ENCODE results near the gene TCF20.

The TCF20 gene

GRCh38 chr22:42236268-42236667, 34.2 kb downstream of the TCF20 start:
- H3K36me3 ChIP-seq (ENCODE audit: insufficient read depth, low read length): no peaks in the 10 kb centered on the region
- no peaks in the 10 kb centered on the region for H3K4me1 ChIP-seq (ENCODE audit: insufficient read depth, low read length, severe bottlenecking)
- no peaks in the 10 kb centered on the region for H4K20me1 ChIP-seq (ENCODE audit: insufficient read depth, low read length)
- no peak overlapping the region for H3K27ac ChIP-seq (ENCODE audit: low read depth, low read length, poor library complexity, severe bottlenecking)
- no peaks in the 10 kb centered on the region for H3K27me3 ChIP-seq (ENCODE audit: insufficient read depth, low read length)
- no peaks in the 10 kb centered on the region for H3F3A ChIP-seq (ENCODE audit: insufficient read depth, low read length)
- H3K9me3 ChIP-seq (ENCODE audit: low read length): peaks cover 13% of the 10 kb centered on the region
- H2AFZ ChIP-seq (ENCODE audit: low read length): no peak overlapping the region
- H3K4me3 ChIP-seq (ENCODE audit: low read depth, low read length, poor library complexity, severe bottlenecking): no peak overlapping the region
- H3K9me2 ChIP-seq (ENCODE audit: low read depth, low read length): no peaks in the 10 kb centered on the region
- H3K4me2 ChIP-seq (ENCODE audit: low read length): no peak overlapping the region
- H3K79me2 ChIP-seq (ENCODE audit: insufficient read depth, low read length): peaks cover 40% of the 10 kb centered on the region
- H3K9ac ChIP-seq (ENCODE audit: low read length): no peak overlapping the region
- no peak for TF ChIP-seq CTCF (IDR thresholded peaks at IDR 0.05; ENCODE audit: low read length)
- TF ChIP-seq EZH2 (IDR thresholded peaks at IDR 0.05; ENCODE audit: borderline replicate concordance, low read length): no peak

- H3K27me3 ChIP-seq (ENCODE audit: insufficient read depth, low read length): no peaks in the 10 kb centered on the region
- no peak overlapping the region for H3K4me2 ChIP-seq (ENCODE audit: low read length)
- no peaks in the 10 kb centered on the region for H4K20me1 ChIP-seq (ENCODE audit: insufficient read depth, low read length)
- H3K27ac ChIP-seq (ENCODE audit: low read depth, low read length, poor library complexity, severe bottlenecking): no peak overlapping the region
- peaks cover 13% of the 10 kb centered on the region for H3K9me3 ChIP-seq (ENCODE audit: low read length)
- peaks cover 1% of the 10 kb centered on the region for H3K4me1 ChIP-seq (ENCODE audit: insufficient read depth, low read length, severe bottlenecking)
- no peak overlapping the region for H3K4me3 ChIP-seq (ENCODE audit: low read depth, low read length, poor library complexity, severe bottlenecking)
- no peak for TF ChIP-seq CTCF (IDR thresholded peaks at IDR 0.05; ENCODE audit: low read length)
- TF ChIP-seq EZH2 (IDR thresholded peaks at IDR 0.05; ENCODE audit: borderline replicate concordance, low read length): no peak
- H3K9ac ChIP-seq (ENCODE audit: low read length): no peak overlapping the region
- peaks cover 34% of the 10 kb centered on the region; the same call in 1 of the 2 replicates for H3K79me2 ChIP-seq (ENCODE audit: insufficient read depth, low read length)
- H3K36me3 ChIP-seq (ENCODE audit: insufficient read depth, low read length): no peaks in the 10 kb centered on the region
- no peaks in the 10 kb centered on the region for H3F3A ChIP-seq (ENCODE audit: insufficient read depth, low read length)
- no peak overlapping the region for H2AFZ ChIP-seq (ENCODE audit: low read length)
- H3K9me2 ChIP-seq (ENCODE audit: low read depth, low read length): no peaks in the 10 kb centered on the region
These were observed 36.6 kb downstream of the TCF20 start for GRCh38 chr22:42233879-42234278.

GRCh38 chr22:42231929-42232328, 38.5 kb downstream of the TCF20 start:
- no peak overlapping the region for H2AFZ ChIP-seq (ENCODE audit: low read length)
- H3K27me3 ChIP-seq (ENCODE audit: insufficient read depth, low read length): no peaks in the 10 kb centered on the region
- TF ChIP-seq EZH2 (IDR thresholded peaks at IDR 0.05; ENCODE audit: borderline replicate concordance, low read length): no peak
- no peaks in the 10 kb centered on the region for H3K9me3 ChIP-seq (ENCODE audit: low read length)
- H3K4me2 ChIP-seq (ENCODE audit: low read length): no peak overlapping the region
- no peak overlapping the region for H3K4me3 ChIP-seq (ENCODE audit: low read depth, low read length, poor library complexity, severe bottlenecking)
- H3K27ac ChIP-seq (ENCODE audit: low read depth, low read length, poor library complexity, severe bottlenecking): no peak overlapping the region
- H3F3A ChIP-seq (ENCODE audit: insufficient read depth, low read length): no peaks in the 10 kb centered on the region
- peaks cover 34% of the 10 kb centered on the region for H3K79me2 ChIP-seq (ENCODE audit: insufficient read depth, low read length)
- H3K36me3 ChIP-seq (ENCODE audit: insufficient read depth, low read length): no peaks in the 10 kb centered on the region
- H3K4me1 ChIP-seq (ENCODE audit: insufficient read depth, low read length, severe bottlenecking): peaks cover 10% of the 10 kb centered on the region
- H3K9ac ChIP-seq (ENCODE audit: low read length): no peak overlapping the region
- no peaks in the 10 kb centered on the region for H4K20me1 ChIP-seq (ENCODE audit: insufficient read depth, low read length)
- no peaks in the 10 kb centered on the region for H3K9me2 ChIP-seq (ENCODE audit: low read depth, low read length)

GRCh38 chr22:42229455-42230149, 40.9 kb downstream of the TCF20 start:
- H3K79me2 ChIP-seq (ENCODE audit: insufficient read depth, low read length): peaks cover 38% of the 10 kb centered on the region

More at GRCh38 chr22:42229455-42230149, 40.9 kb downstream of the TCF20 start:
- H3K9me3 ChIP-seq (ENCODE audit: low read length): no peaks in the 10 kb centered on the region
- no peak overlapping the region for H3K4me3 ChIP-seq (ENCODE audit: low read depth, low read length, poor library complexity, severe bottlenecking)
- no peak overlapping the region for H3K4me2 ChIP-seq (ENCODE audit: low read length)
- no peaks in the 10 kb centered on the region for H3K36me3 ChIP-seq (ENCODE audit: insufficient read depth, low read length)
- H3K27ac ChIP-seq (ENCODE audit: low read depth, low read length, poor library complexity, severe bottlenecking): no peak overlapping the region
- H4K20me1 ChIP-seq (ENCODE audit: insufficient read depth, low read length): no peaks in the 10 kb centered on the region
- no peak overlapping the region for H3K9ac ChIP-seq (ENCODE audit: low read length)
- peaks cover 10% of the 10 kb centered on the region for H3K4me1 ChIP-seq (ENCODE audit: insufficient read depth, low read length, severe bottlenecking)
- no peaks in the 10 kb centered on the region for H3K9me2 ChIP-seq (ENCODE audit: low read depth, low read length)
- H2AFZ ChIP-seq (ENCODE audit: low read length): no peak overlapping the region
- no peaks in the 10 kb centered on the region for H3F3A ChIP-seq (ENCODE audit: insufficient read depth, low read length)
- no peak for TF ChIP-seq EZH2 (IDR thresholded peaks at IDR 0.05; ENCODE audit: borderline replicate concordance, low read length)
- no peak for TF ChIP-seq CTCF (IDR thresholded peaks at IDR 0.05; ENCODE audit: low read length)
- H3K27me3 ChIP-seq (ENCODE audit: insufficient read depth, low read length): no peaks in the 10 kb centered on the region
